Heart left ventricle (tissue), 16 donors: ENCODE data around the gene TSLP. TPM values are rescaled to one million over a fixed set of nuclear protein-coding genes. Genes with fewer than 3 reads are reported as not detected.
A peak's percentile ranks its signal among the peaks of the same experiment; 100 is the strongest.

Source experiments
- ATAC-seq, 4 donors: fragments of 200-7000 bp; cut with Tn5 transposase; one replicate each; pipeline ENCODE4 v1.9.1; 2020 to 2022; ENCODE audit warnings: moderate library complexity in 4 of 4, mild to moderate bottlenecking in 3 of 4, moderate number of reproducible peaks in 1 of 4
- DNase-seq, 5 donors: peaks; one replicate each; pipeline ENCODE4 v3.0.0-alpha.2; 2020
- H3K27ac ChIP-seq, 12 donors: fragments of 200-600 bp; sonication (generic) in 4 of 12; one replicate each; pipeline versions ENCODE4 v1.5.0 to v1.8.0; 2016 to 2022; ENCODE audit warnings: mild to moderate bottlenecking in 2 of 12
- H3K27me3 ChIP-seq, 9 donors: fragments of 200-600 bp; sonication (generic) in 2 of 9; one replicate each; pipeline versions ENCODE4 v1.5.1 to v1.8.0; 2016 to 2022; ENCODE audit warnings: mild to moderate bottlenecking in 3 of 9
- H3K36me3 ChIP-seq, 9 donors: fragments of 200-600 bp; sonication (generic) in 2 of 9; one replicate each; pipeline versions ENCODE4 v1.5.0 to v1.8.0; 2018 to 2022; ENCODE audit warnings: mild to moderate bottlenecking in 2 of 9
- H3K4me1 ChIP-seq, 12 donors: fragments of 200-600 bp; sonication (generic) in 4 of 12; one replicate each; pipeline versions ENCODE4 v1.5.0 to v1.8.0; 2016 to 2022; ENCODE audit warnings: mild to moderate bottlenecking in 3 of 12
- H3K4me3 ChIP-seq, 12 donors: fragments of 200-600 bp; sonication (generic) in 4 of 12; one replicate each; pipeline versions ENCODE4 v1.5.0 to v1.8.0; 2017 to 2022; ENCODE audit warnings: mild to moderate bottlenecking in 9 of 12, moderate library complexity in 4 of 12
- H3K9me3 ChIP-seq, 12 donors: fragments of 200-600 bp; sonication (generic) in 4 of 12; one replicate each; pipeline versions ENCODE4 v1.5.0 to v1.8.0; 2016 to 2022; ENCODE audit warnings: mild to moderate bottlenecking in 1 of 12
- POLR2A ChIP-seq, 2 donors: fragments of 450-650 bp; IDR thresholded peaks; one replicate each; pipeline ENCODE4 v1.6.1; 2017; ENCODE audit warnings: antibody characterized with exemption in 2 of 2, mild to moderate bottlenecking in 2 of 2, moderate library complexity in 2 of 2
- WGBS, 4 donors: extraction: QIAGEN DNeasy Blood & Tissue Kit in 2 of 4; methylation state at CpG; one replicate each; pipeline versions ENCODE4 v1.1.5 to v1.1.7; 2013 to 2018; 5-methylcytosine and 5-hydroxymethylcytosine counted together
- intact Hi-C, 10 donors: fragments of 100-400 bp; cut with DNase I; formaldehyde crosslinking; loops; one replicate each; pipeline versions ENCODE4 v1.11.1 to v1.14.2; 2022
- long read RNA-seq, 3 donors: library from polyadenylated mRNA; unstranded; transcript quantifications; one replicate each; pipeline ENCODE4 v2.0.0, GENCODE V29; 2020 to 2021
- polyA plus RNA-seq, 2 donors: library from polyadenylated mRNA; stranded (reverse); fragments of 200-250 nt; gene quantifications; one replicate each; pipeline ENCODE4 v1.2.3, GENCODE V29; 2013
- total RNA-seq, 9 donors: library from RNA; depleted of rRNA in 2 of 9; stranded (reverse); fragments of >200 nt in 2 of 9; fragmentation: NEBNext Ultra II Directional in 3 of 9; extraction: Animal tissue kit (Norgen Biotek cat#: 25700) in 3 of 9; gene quantifications; one replicate each; pipeline versions ENCODE4 v1.1.0 to v1.2.4, GENCODE V29; 2016 to 2023
- TF ChIP-seq, protein P1 (sequence below), 12 donors: fragments of 200-600 bp; sonication (generic) in 4 of 12; IDR thresholded peaks; one replicate each; pipeline versions ENCODE4 v1.5.0 to v1.8.0; 2018 to 2022; ENCODE audit warnings: antibody characterized with exemption in 12 of 12, mild to moderate bottlenecking in 5 of 12
- donor health status: ischemic (EF 13 %, LVEDD 7.1; RV severe dilation, severe dysfunction).
- donor health status: healthy with polysubstance abuse.
- donor health status: DM: no; HTN: yes; CAD: no.
- donor health status: DM: no; HTN: no; CAD: no.
- donor health status: ischemic (EF 25% LVEDD 6.9; RV normal size, moderate dysfunction).
- donor health status: ischemic (EF 25% LVEDD 5.7; RV mildly dilated, moderate dysfunction).
- donor health status: healthy.
- donor health status: DM: yes; HTN: yes; CAD: no.
- donor health status: ischemic (EF 35%, LVEDD 5.7; RV mildly dilated, moderate dysfunction).
- donor health status: nonischemic (EF 11% LVEDD 7.7; RV severe dilation, severe dysfunction).
- donor health status: DM: yes; HTN: yes; CAD: no.
- donor health status: PGD.
- donor health status: ischemic (EF 29% LVEDD 5.4; RV normal size, mild dysfunction).
- donor health status: nonischemic (EF 23%, LVEDD 6.1; RV moderate dilation, normal function).

TSLP gene
- total RNA-seq (1 to 10 TPM; 1.3 to 8.7 (median 4.1) TPM), polyA plus RNA-seq (1 to 10 TPM; 2.8 to 7.0 TPM)
- long read RNA-seq, donor 1, transcript TSLP-202 (2 exons, 2,411 nt) = major isoform, 11 of 11 reads
- long read RNA-seq, donor 1, partial matches to known transcripts = 0 of 11 reads
- long read RNA-seq, donor 1, other reads (novel, unspliced or antisense) = 0 of 11 reads
- long read RNA-seq, donor 2, transcript TSLP-202 (2 exons, 2,411 nt) = major isoform, 10 of 10 reads
- long read RNA-seq, donor 2, partial matches to known transcripts = 0 of 10 reads
- long read RNA-seq, donor 2, other reads (novel, unspliced or antisense) = 0 of 10 reads
- long read RNA-seq, donor 3, transcript TSLP-202 (2 exons, 2,411 nt) = major isoform, 7 of 7 reads
- long read RNA-seq, donor 3, partial matches to known transcripts = 0 of 7 reads
- long read RNA-seq, donor 3, other reads (novel, unspliced or antisense) = 0 of 7 reads

DNA sequence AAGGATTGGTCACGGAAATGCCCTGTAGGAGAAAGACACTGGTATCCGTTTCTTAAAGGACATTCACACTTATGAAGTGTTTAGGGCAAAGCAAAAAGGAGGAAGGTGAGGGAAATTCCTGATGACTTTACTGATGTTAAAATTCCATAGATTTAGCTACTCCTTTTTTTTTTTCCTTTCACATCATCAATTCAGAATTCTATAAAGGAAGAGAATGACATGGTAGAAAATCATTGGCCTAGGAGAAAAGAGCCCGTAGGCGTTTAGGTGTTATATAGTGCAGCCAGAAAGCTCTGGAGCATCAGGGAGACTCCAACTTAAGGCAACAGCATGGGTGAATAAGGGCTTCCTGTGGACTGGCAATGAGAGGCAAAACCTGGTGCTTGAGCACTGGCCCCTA is at the start of gene TSLP:
Gene TSLP, plus strand, starts transcription at position 301 of the 400 bp plus-strand sequence. CDS start 178 bp downstream, outside the sequence.
- Histone ChIP-seq H3K4me3 (peak within 1 kb of the TSS in 10 of 12 donors; percentile 0 to 67 (median 50)), H3K9me3 (no peaks in the 10 kb centered on the region), H3K36me3 (peaks cover 0 to 4% (median 0%) of the 10 kb centered on the region in 9 donors), H3K4me1 (peaks cover 0 to 28% (median 8%) of the 10 kb centered on the region in 12 donors), H3K27me3 (peaks cover 0 to 64% (median 22%) of the 10 kb centered on the region in 9 donors), H3K27ac (peak within 1 kb of the TSS in 1 of 12 donors; percentile 64)
- TF ChIP-seq, protein P1, sequence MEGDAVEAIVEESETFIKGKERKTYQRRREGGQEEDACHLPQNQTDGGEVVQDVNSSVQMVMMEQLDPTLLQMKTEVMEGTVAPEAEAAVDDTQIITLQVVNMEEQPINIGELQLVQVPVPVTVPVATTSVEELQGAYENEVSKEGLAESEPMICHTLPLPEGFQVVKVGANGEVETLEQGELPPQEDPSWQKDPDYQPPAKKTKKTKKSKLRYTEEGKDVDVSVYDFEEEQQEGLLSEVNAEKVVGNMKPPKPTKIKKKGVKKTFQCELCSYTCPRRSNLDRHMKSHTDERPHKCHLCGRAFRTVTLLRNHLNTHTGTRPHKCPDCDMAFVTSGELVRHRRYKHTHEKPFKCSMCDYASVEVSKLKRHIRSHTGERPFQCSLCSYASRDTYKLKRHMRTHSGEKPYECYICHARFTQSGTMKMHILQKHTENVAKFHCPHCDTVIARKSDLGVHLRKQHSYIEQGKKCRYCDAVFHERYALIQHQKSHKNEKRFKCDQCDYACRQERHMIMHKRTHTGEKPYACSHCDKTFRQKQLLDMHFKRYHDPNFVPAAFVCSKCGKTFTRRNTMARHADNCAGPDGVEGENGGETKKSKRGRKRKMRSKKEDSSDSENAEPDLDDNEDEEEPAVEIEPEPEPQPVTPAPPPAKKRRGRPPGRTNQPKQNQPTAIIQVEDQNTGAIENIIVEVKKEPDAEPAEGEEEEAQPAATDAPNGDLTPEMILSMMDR (IDR thresholded peaks at IDR 0.05) = no peak
- no peak for TF ChIP-seq POLR2A (IDR thresholded peaks at IDR 0.05)
- 78 to 82% (median 79%) methylated on average over 4 of the region's 4 CpGs for WGBS, 4 donors
- DNase-seq (no peak), ATAC-seq (no peak)
- intact Hi-C loops = loop anchor here in 4 of 10 donors (2.0 to 10.0 kb wide), 4 partner anchors 154 to 317 kb away; no protein-coding TSS in a partner anchor

DNA sequence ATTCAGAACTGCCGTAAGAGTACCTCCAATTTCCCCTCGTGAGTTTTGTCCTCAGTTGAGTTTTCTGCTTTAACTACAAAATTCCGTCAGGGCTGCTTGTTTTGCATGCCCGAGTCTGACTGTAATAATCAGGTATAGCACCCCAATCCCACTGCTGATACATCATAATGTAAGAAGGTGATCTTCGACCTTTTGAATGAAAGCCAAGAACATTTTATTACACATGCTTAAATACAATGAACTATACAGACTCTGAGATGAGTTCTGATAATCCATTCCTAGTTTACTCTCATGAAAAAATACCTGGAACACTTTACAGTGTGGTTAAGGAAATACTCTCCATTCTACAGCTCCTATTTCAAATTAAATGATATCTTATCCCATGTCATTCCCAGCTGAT is 49.2 kb upstream of the TSLP start:
- no peaks in the 10 kb centered on the region for H3K4me1 ChIP-seq
- H3K27me3 ChIP-seq = no peaks in the 10 kb centered on the region
- H3K9me3 ChIP-seq = no peaks in the 10 kb centered on the region
- DNase-seq (no peak), ATAC-seq (no peak)
- intact Hi-C loops = no loop called here
- no peak overlapping the region for H3K4me3 ChIP-seq
- TF ChIP-seq, protein P1 (IDR thresholded peaks at IDR 0.05) = no peak
- TF ChIP-seq POLR2A (IDR thresholded peaks at IDR 0.05) = no peak
- 62 to 74% (median 69%) methylated on average over 5 of the region's 5 CpGs for WGBS, 4 donors
- H3K27ac ChIP-seq = no peak overlapping the region
- no peaks in the 10 kb centered on the region for H3K36me3 ChIP-seq

DNA sequence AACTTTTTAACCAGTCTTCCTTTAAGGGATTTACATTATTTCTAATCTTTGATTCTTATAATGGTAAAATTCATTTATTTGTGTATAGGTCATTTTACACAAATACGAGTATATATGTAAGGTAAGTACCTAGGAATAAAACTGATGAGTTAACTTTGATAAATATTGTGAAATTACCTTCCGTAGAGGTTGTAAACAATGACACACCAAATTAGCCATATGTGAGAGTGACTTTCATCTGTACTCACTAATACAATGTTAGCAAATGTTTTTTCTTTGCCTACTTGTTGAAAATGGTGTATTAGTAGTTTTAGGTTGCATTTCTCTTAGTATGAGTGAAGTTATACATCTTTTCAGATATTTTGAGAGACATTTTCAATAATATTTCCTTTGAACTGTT is 42.6 kb upstream of the TSLP start:
- ATAC-seq (no peak), DNase-seq (no peak)
- Histone ChIP-seq H3K27me3 (no peaks in the 10 kb centered on the region), H3K4me1 (no peaks in the 10 kb centered on the region), H3K27ac (no peak overlapping the region), H3K4me3 (no peak overlapping the region), H3K9me3 (no peaks in the 10 kb centered on the region), H3K36me3 (no peaks in the 10 kb centered on the region)
- 65 to 68% (median 67%) methylated on average over 2 of the region's 2 CpGs for WGBS, 4 donors
- intact Hi-C loops = no loop called here
- TF ChIP-seq, protein P1 (IDR thresholded peaks at IDR 0.05) = no peak
- no peak for TF ChIP-seq POLR2A (IDR thresholded peaks at IDR 0.05)

DNA sequence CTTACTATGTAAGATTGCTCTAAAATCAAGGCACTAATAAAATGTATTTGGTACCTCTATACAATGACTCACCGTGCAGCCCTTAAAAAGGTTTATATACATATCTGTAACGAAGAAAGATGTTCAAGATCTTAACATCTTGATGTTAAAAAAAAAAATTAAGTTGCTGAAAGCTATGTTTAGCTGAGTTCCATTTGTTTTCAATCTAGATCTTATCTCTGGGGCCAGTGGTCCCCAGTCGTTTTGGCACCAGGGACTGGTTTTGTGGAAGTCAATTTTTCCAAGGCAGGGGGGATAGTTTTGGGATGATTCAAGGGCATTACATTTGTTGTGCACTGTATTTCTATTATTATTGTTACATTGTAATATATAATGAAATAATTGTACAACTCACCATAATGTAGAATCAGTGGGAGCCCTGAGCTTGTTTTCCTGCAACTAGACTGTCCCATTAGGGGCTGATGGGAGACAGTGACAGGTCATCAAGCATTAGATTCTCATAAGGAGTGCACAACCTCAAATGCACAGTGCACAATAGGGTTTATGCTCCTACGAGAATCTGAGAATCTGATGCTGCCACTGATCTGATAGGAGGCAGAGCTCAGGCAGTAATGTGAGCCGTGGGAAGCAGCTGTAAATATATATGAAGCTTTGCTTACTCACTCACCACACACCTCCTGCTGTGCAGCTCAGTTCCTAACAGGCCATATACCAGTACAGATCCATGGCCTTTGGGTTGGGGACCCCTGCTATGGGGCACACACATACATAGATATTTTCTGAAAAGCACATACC is 27.6 kb upstream of the TSLP start:
- DNase-seq (no peak), ATAC-seq (no peak)
- TF ChIP-seq, protein P1 (IDR thresholded peaks at IDR 0.05) = no peak
- TF ChIP-seq POLR2A (IDR thresholded peaks at IDR 0.05) = no peak
- Histone ChIP-seq H3K4me1 (no peaks in the 10 kb centered on the region), H3K36me3 (no peaks in the 10 kb centered on the region), H3K27ac (no peak overlapping the region), H3K9me3 (peaks cover 0 to 11% (median 0%) of the 10 kb centered on the region in 12 donors), H3K4me3 (no peak overlapping the region), H3K27me3 (no peaks in the 10 kb centered on the region)
- 41 to 53% (median 43%) methylated on average over 5 of the region's 5 CpGs for WGBS, 4 donors
- intact Hi-C loops = no loop called here
